ENCODE results near the gene TNIK. TPM values are rescaled to one million over a fixed set of nuclear protein-coding genes. Genes with fewer than 3 reads are reported as not detected.
"Not testable (repeated sequence)": the region's sequence is repeated elsewhere in the genome, so short reads cannot be mapped to it uniquely, and the experiment has no call there.

TNIK gene
- total RNA-seq, 1 donor from 2014 or later, result 42.2 TPM

DNA sequence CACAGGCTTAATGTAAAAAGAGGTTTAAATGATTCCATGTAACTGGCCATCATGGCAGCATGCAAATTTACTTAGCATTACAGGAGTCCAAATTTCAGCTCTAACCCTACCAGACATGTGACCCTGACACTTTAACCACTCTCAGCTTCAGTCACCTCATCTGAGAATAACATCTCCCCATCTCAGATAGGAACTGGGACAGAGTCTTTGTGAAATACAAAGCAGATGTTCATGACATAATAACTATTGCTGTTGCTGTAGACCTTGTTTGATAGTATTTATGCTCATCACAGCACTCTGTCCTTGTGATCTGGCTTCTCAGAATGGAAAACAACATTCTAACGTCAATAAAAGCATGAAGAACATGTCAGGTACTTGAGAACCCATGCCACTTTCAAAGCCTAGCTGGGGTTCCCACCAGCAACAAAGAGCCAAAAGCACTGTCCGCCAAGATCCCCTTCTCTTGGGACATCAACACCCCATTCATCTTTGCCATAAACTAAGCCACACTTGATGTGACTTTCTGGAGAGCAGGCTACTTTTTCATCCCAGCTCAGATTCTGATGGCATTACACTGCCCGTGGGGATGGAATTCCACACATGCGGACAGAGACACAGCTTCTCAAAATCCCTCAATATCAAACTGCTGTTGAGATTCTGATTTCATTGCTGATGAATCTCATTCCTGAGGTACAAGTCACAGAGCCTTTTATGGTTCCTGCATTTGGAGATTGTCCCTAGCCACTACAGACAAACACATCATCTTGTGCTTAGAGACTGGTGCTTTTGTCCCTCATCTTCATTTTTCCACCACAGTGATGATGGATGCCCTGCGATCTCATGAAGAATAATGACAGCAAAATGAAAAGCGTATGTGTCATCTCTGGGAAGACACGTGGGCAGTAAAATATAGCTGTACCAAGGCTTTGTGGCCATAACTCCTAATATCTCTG lies 202.7 kb downstream of the TNIK start:
- no peak for DNase-seq (ENCODE audit: low spot score)
- intact Hi-C loops (cut with DNase I), result no loop called here

DNA sequence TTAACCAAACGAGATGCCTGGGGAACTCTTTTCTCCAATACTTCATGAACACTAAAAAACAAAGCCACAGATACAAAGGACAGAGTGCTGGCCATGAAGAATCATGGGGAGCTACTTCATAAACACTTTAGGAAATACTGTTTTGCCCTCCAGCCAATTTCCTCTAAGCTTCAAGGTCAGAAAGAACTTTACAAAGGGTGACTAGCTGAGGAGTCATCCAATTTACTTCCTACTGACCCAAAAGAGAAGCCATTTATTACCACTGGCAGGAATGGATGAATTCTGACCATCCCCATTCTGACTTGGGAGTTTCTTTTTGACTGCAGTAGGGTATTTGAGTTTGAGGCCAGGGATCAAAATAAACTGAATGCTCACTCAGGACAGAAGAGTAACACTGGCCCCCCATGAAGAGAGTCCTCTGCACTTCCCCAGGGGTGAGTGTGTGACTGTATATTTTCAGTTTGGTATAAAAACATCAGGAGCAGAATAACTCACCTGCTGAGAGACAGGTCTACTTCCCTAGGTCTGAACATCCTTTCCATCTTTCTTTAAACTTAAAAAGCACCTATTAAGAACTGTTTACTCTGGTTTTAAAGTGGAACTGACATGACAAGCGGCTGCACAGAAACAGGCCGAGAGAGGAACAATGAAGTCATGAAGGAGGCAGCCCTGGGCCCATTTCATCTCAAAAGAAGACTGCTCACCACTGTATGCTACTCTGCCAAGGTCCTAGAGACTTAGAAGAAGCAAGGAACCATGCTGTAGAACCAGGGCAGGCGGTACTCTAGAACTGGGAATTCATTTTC lies 203.6 kb downstream of the TNIK start:
- intact Hi-C loops (cut with DNase I), result no loop called here
- DNase-seq (ENCODE audit: low spot score), result no peak

DNA sequence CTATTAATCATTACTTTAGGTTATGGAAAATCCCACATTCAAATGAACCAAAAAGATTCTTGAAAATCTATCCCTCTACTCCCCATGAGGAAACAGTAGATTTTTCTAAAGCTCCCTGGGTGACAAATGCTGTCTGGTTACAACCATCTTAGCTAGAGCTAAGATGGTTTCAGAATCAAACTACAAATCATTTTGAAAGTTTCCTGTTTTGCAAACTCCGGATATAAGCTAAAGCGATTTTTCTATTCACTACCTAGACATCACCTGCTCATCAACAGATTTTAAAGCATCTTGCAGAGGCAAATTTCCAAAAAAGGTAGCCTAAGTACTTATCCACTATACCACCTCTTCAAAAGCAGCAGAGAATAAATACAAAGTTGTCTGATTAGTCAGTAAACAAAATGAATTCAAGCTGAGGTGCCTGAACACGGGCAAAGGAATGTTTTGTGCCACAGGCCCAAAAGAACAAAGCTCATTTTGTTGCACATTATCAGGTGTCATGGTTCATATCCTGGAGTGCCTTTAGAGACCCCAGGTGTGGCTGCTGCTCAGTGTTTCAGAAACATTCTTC lies 204.9 kb downstream of the TNIK start:
- no peak for DNase-seq (ENCODE audit: low spot score)
- intact Hi-C loops (cut with DNase I), result no loop called here

DNA sequence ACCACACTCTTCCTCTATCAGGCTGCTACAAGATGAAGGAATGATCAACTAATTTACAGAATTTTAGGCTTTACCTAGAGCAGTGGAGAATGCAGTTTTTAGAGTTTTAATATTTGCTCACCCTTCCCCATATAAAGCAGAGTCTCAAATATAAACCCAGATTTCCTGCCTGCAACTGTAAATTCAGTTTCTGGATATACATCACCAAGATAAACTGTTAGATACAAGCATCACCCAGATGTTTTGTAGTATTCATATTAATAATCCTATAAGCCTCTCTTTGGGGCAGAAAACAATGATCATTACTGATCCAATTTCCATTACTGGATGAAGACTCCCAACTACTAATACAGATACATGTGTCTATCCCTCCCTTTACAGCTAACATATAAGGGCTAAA lies 205.9 kb downstream of the TNIK start:
- no peak for DNase-seq (ENCODE audit: low spot score)
- intact Hi-C loops (cut with DNase I), result no loop called here

DNA sequence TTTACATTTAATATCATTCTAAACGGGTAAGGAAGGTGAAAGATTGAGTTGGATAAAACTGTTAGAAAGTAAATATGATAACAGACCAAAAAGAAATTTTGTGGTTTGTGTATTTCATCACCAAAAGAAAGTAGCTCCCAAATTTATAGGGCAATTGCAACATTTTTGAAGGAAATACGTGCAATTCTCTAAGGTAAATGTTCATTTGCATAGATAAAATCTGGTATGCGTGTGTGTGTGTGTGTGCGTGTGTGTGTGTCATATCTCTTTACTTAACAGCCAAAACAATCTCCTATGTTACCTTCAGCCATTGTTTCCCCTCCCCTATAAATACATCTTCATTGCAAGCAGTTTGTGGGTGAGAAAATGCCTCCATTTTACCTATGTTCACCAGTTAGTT lies 208.4 kb downstream of the TNIK start:
- intact Hi-C loops (cut with DNase I), result no loop called here
- no peak for DNase-seq (ENCODE audit: low spot score)

DNA sequence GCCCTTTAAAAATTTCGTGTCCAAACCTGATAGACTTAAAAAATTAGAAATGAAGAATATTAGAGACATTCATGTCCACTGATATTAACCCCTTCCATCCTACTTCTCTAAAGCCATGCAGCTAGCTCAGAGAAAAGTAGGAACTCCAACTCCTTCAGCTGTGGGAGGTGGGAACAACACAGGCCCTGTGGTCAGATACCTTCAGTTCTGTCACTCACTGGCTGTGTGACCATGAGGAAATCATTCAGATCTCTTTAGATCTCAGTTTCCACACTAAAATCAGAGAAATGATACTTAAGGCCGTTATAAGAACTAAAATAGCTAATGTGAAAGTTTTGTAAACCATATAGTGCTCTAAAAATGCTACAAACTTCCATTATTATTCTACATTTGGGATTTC lies 209.8 kb downstream of the TNIK start:
- intact Hi-C loops (cut with DNase I), result no loop called here
- no peak for DNase-seq (ENCODE audit: low spot score)

DNA sequence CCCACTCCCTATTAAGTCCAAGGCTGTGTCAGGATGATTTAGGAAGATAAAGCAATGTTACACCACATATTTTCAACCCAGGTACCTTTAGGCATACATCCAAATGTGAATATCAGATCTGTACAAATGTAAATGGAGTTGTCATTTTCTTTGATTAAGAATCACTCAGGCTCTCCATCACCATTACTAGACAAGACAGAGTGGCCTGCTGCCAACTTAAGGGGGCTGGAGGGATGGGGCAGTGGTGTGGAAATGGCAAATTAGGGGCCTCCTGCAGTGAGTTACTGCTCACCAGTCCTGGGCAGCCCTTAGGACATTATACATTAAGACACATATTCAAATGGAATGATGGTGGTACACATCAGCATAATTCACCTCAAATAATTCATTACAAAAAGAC lies 211.0 kb downstream of the TNIK start:
- no peak for DNase-seq (ENCODE audit: low spot score)
- intact Hi-C loops (cut with DNase I), result no loop called here

DNA sequence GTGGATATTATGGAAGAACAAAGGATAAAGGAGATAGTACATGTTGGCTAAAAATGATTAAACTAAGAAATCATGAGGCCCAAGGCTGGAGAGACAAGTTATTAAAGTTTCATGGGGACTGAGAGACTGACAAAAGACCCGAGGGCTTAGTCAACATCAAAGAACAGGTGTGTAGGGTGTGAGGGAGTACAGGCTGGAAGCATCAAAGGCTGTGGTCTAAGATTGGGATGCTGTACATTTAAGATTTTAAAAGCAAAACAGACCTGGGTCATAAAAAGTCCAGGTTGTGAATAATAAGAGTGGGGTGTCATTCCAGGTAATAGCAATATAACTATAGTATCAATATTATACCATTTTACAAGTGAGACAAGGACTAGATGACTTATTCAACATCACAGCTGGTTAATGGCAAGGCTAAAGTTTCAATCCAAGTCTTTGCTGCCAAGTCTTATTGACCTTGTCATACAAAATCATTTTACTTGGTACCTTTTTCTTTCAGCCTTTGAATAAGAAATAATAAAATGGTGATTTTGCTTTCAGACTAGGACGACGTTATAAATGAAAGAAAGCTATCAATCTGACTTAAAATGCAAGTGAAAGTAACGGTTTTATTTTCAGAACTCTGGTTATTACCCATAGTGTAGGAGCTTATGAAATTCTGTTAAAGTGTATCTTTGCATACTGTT lies 211.6 kb downstream of the TNIK start:
- no peak for DNase-seq (ENCODE audit: low spot score)
- intact Hi-C loops (cut with DNase I), result no loop called here

DNA sequence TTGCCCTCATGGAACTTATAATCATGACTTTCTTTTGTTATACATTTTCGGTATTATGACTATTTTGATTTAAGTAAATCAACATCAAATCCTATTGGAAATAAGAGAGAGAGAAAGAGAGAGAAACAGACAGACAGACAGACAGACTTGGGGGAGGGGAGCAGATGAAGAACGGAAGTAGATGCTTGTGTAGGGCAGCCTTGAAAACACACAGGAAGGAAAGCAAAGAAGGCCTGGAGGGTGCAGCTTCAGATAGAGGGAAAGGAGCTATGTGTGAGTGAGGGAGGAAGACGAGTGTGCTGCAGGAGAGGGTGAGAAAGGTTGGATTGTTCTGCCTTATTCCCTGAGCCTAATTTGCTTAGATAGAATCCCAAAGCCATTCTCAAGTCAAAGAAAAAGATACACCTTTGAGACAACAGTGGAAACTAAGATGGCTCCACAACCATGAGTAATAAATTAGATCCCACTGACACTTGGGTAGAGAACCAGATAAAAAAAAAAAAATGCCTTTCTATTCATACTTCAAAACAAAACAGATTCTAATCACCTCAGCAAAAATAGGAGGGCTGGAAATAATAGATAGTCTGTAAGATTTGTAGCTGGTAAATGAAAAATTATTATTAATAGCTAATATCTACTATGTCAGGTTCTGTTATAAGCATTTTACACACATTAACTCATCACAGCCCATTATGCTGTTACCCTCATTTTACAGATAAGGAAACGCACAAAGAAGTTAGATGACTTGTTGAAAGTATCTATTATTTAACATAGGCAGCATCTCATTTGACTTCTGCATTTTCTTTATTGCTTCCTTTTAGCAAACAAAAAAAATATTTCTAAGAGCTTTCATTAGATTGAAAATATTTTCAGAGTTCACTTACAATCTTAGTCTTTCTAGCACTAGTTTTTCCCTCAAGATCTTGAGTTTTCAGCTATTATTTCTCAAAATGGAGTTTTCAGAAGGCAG lies 214.1 kb downstream of the TNIK start:
- no peak for DNase-seq (ENCODE audit: low spot score)
- intact Hi-C loops (cut with DNase I), result no loop called here

DNA sequence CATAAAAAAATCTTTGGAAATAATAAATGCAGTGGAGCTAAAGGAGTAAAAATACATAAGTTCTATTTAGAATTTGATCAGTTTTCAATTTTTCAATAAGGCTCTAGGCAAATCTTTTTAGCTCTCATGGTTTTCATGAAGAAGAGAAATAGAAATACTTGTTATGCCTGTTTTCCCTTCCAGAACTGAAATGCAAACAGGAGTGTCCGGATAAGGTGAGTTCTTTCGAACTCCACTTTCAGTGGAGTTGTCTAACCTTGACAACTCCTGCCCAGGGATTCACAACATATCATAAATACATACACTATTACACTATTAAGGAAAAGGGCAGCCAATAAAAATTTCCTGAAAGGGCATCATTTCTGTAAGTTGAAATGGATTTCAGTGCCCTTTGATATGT lies 217.3 kb downstream of the TNIK start:
- intact Hi-C loops (cut with DNase I), result no loop called here
- DNase-seq (ENCODE audit: low spot score), result no peak

DNA sequence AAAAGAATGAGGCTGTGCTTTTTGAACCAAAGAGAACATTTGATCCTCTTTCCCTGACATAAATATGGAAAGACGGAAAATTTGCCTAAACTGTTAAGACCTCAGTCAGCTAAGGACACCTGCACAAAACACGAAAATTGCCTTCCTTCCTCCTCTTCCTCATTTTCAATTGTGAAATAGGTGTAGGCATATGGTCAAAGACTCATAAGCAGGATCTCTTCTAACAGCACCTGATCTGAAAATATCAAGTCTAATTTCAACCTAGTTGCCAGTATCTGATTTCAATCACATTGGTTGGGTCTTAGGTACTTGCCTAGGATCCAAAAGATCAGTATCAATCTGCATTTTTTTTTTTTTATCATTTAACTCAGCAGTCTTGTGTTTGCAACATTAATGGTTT lies 218.0 kb downstream of the TNIK start:
- no peak for DNase-seq (ENCODE audit: low spot score)
- intact Hi-C loops (cut with DNase I), result no loop called here

DNA sequence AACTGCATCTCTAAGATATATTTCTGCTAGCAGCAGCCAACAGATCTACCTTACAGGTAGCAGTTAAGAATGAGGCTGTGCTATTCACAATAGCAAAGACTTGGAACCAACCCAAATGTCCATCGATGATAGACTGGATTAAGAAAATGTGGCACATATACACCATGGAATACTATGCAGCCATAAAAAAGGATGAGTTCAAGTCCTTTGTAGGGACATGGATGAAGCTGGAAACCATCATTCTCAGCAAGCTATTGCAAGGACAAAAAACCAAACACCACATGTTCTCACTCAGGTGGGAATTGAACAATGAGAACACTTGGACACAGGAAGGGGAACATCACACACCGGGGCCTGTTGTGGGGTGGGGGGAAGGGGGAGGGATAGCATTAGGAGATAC lies 218.6 kb downstream of the TNIK start:
- DNase-seq (ENCODE audit: low spot score); intact Hi-C loops (cut with DNase I): not testable (repeated sequence)

DNA sequence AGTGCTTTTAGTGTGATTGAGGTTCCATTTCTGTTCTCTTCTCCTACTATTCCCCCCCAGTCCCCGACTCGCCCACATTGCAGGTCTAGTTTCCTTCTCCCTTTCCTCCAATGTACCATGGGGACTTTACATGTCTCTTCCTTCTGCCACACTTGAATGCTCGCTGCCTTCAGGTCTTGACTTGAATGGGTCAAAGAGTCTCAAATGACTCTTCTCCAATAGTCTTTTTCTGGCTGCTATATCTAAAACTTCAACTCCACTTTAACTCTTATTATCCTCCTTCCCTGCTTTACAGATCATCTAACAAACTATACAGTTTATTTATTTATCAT lies 219.7 kb downstream of the TNIK start:
- intact Hi-C loops (cut with DNase I), result no loop called here
- DNase-seq (ENCODE audit: low spot score), result no peak

DNA sequence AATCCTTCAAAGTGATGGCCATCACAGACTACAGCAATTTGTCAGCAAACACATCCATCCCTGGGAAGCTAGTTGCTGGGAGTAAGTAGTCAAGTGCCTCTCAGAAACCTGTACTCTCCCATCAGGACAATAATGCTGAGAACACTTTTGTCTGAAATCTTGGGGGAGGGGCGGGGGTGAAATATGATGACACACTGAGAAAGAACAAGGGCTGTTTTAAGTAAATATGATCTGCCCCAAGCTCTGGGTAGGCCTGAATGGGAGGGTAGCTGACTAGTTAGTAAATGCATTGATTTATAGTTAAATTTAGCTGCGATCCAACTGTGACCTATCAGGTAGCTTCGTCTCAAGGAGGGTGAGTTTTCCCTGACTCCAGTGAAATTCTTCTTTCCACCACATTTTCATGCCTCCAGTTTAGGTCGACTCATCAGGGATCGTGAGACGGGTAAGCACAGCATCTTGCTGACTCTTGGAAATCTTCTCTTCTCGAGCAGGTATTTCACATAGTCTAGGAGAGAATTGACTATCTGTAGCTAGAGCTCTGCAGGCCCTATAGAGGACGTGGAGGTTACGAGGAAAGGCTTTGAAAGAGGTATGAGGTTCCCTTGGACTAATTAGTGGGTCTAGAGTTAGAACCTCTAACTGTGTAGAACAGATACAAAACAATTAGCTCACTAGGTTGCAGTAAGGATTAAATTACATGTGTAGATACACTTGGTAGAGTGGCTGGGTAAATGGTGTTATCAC lies 220.3 kb downstream of the TNIK start:
- intact Hi-C loops (cut with DNase I), result no loop called here
- no peak for DNase-seq (ENCODE audit: low spot score)

DNA sequence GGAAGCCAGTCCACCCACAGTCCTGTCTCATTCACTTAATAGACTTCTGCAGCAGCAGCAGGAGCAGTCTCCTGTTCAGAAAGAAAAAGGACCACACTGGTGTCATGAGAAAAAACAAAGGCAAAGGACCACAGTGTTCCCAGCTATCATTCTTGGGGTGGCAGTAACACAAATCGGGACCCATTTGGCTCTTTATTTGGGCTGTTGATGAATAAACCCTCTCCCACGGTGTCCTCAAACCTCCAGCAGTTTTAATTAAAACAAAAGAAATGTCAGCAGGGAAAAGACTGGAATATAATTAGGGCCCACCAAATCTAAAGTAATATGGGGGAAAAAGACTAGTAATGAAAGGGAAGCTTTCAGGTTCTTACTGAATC lies 223.2 kb downstream of the TNIK start:
- intact Hi-C loops (cut with DNase I), result no loop called here
- DNase-seq (ENCODE audit: low spot score), result no peak

DNA sequence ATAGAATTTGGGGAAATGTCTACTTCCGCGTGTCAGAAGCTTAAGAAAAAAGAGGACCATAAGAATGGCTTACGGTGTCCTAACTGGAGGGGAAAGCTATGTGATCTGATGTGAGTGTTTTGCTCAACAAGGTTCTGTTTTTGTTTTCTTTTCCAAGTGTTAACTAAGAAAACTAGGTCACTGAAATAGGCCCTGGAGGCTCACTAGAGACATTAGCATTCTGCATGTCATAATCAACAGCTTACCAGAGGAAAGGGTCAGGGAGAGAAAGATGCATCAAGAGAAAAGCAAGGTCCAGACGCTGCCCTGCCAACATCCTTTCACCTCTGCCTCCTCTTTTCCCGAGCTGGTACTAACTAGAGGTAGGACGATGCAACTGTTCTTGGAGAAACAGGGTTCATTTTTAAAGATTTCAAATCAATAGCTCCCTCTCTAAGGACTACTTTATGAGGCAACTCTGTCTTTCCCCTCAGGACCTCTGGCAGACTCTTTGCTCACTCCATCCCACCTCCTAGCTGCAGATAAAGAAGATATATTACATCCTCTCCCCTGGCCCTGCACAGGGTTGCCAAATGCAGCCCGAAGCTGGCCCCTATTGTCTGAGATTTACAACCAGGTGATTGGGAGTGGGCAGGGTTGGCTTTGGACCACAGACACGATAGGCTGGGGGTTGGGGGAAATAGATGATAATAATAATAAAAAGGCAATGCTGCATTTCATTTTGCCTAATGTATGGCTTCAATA lies 223.8 kb downstream of the TNIK start:
- intact Hi-C loops (cut with DNase I), result no loop called here
- DNase-seq (ENCODE audit: low spot score), result no peak

DNA sequence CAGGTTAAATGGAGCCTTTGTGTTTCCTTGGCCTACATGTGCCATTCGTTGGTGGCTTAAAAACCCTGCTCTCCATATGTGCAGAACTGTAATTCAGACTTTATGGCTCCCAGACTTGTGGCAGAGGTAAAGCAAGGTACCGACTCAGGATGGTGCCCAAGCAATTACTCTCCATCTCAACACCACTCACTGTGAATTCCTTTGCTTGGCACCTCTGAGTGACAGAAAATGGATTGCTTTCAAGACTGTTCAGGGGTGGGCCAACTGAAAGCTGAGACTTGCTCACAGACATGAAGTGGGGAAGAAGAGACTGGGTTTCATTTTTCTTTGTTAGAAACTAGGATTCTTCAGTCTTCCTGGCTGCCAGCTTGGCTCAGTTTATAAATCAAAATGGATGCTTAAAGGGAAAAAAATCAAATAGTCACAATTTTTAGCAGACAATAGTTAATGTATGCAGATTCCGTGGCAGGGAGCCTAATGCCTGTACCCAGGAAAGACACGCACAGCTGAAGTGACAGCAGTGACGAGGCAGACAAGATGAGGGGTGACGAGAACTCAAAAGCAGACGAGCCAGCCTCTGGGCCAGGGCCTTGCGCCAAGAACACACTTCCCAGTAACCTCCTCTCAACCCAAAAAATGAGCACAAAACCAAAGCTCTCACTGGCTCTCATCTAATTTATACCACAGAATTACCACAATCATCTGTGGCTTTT lies 225.8 kb downstream of the TNIK start:
- no peak for DNase-seq (ENCODE audit: low spot score)
- intact Hi-C loops (cut with DNase I), result no loop called here
